ENCODE data around the gene SLC22A17. TPM values are rescaled to one million over a fixed set of nuclear protein-coding genes. Genes with fewer than 3 reads are reported as not detected.

Gene SLC22A17
- total and polyA plus RNA-seq, 2 of the 8 experiments (the other 6 are each of a cell fraction or from before 2014, with no cell fraction given), result 43.0 to 49.0 TPM

- 0% methylated on average over 20 of the region's 25 CpGs; no CpG with 5 or more reads in 1 of the 2 experiments for WGBS, 2 experiments (ENCODE audit: extremely low coverage in 1 of 2, insufficient coverage in 1 of 2, insufficient read length in 1 of 2, insufficient replicate concordance in 2 of 2, low coverage in 1 of 2, low lambda C conversion rate in 2 of 2, missing lambda C conversion rate in 1 of 2)
- peak overlapping the region; percentile 65; the same call in 1 of the 2 replicates for H3K27ac ChIP-seq (ENCODE audit: low read depth, low read length)
- no peak for DNase-seq (ENCODE audit: low read depth in 1 of 2, low spot score in 2 of 2)
- TF ChIP-seq CHD1 (IDR thresholded peaks at IDR 0.05; ENCODE audit: low read depth, low read length) (no peak), CTBP2 (IDR thresholded peaks at IDR 0.05; ENCODE audit: borderline replicate concordance, insufficient read depth, insufficient read length, low read length) (no peak), TAF1 (IDR thresholded peaks at IDR 0.05; ENCODE audit: low read depth, low read length) (peak; percentile 57; the same call in 1 of the 2 replicates), CHD2 (IDR thresholded peaks at IDR 0.05; ENCODE audit: low read length) (0 out of 2 replicates have a peak, but pooled peaks have one; percentile 26), E2F6 (IDR thresholded peaks at IDR 0.05) (peak; percentile 88), JUN (IDR thresholded peaks at IDR 0.05; ENCODE audit: low read depth, low read length) (no peak), KDM1A (IDR thresholded peaks at IDR 0.05; ENCODE audit: borderline replicate concordance, low read length) (no peak; the same call in 1 of the 2 replicates), TBP (IDR thresholded peaks at IDR 0.05; ENCODE audit: low read depth, low read length) (peak; percentile 60), YY1 (IDR thresholded peaks at IDR 0.05; ENCODE audit: low read depth, low read length) (no peak), CREB1 (IDR thresholded peaks at IDR 0.05) (no peak), TAF7 (optimal IDR thresholded peaks at IDR 0.05; ENCODE audit: borderline replicate concordance, low read depth, low read length) (no peak), SUZ12 (IDR thresholded peaks at IDR 0.05; ENCODE audit: low read length) (no peak), FOSL1 (IDR thresholded peaks at IDR 0.05; ENCODE audit: insufficient read depth, low read depth, low read length) (no peak)
Observed at GRCh38 chr14:23301969-23302289, 50.8 kb downstream of the SLC22A17 start.

More at GRCh38 chr14:23301969-23302289, 50.8 kb downstream of the SLC22A17 start:
- H3K9ac ChIP-seq (replicated peaks in 1 of 4; ENCODE audit: extremely low read depth in 1 of 4, low read depth in 3 of 4, low read length in 3 of 4), result peak overlapping the region in 2 of 4 experiments; percentile 51 to 66; a peak in 4 of 7 replicates
- H3K4me2 ChIP-seq (ENCODE audit: insufficient read depth in 1 of 2, low read depth in 2 of 2, low read length in 2 of 2), result peak overlapping the region; percentile 91 to 99
- peak overlapping the region; percentile 47; the same call in 1 of the 2 replicates for H2AFZ ChIP-seq (ENCODE audit: low read length)
- H3K79me2 ChIP-seq (ENCODE audit: control insufficient read depth in 1 of 2, insufficient read depth in 2 of 2, low read length in 2 of 2), result no peaks in the 10 kb centered on the region
- peak overlapping the region; percentile 78 for H3K18ac ChIP-seq (ENCODE audit: extremely low read depth, low read length)
- H4K91ac ChIP-seq (replicated peaks; ENCODE audit: insufficient read length, low read length), result peak overlapping the region; percentile 56
- H3K79me1 ChIP-seq (ENCODE audit: low read depth, low read length), result no peaks in the 10 kb centered on the region
- no peak overlapping the region for H3K23ac ChIP-seq (ENCODE audit: insufficient read length)
- peak overlapping the region; percentile 62; the same call in 1 of the 2 replicates for H4K8ac ChIP-seq (ENCODE audit: extremely low read depth, insufficient read depth, low read length)
- no peaks in the 10 kb centered on the region for H3K36me3 ChIP-seq (ENCODE audit: control insufficient read depth in 2 of 4, insufficient read depth in 4 of 4, low read length in 3 of 4)
- no peaks in the 10 kb centered on the region for H3K9me3 ChIP-seq (ENCODE audit: insufficient read depth in 2 of 2, low read depth in 1 of 2, low read length in 1 of 2)
- peaks cover 1 to 4% of the 10 kb centered on the region in 2 experiments for H4K20me1 ChIP-seq (replicated peaks in 1 of 2; ENCODE audit: control insufficient read depth in 1 of 2, insufficient read depth in 2 of 2, low read length in 2 of 2)
- peak overlapping the region; percentile 57 for H4K5ac ChIP-seq (ENCODE audit: insufficient read length, low read depth, low read length)
- H3K23me2 ChIP-seq (ENCODE audit: low read depth, low read length), result peaks cover 17% of the 10 kb centered on the region
- H2BK12ac ChIP-seq (ENCODE audit: low read depth, low read length), result no peak overlapping the region
- POLR2A ChIA-PET (ENCODE audit: partially characterized antibody), result interaction anchor here (0.8 to 4.7 kb wide), 14 partner anchors 8 to 295 kb away, joined by 3 to 35 read pairs (median 4); partner anchors contain the start of genes HOMEZ, PABPN1 and SLC22A17
- H3K14ac ChIP-seq (ENCODE audit: insufficient read length), result no peak overlapping the region
- H3K27me3 ChIP-seq (replicated peaks in 1 of 4; ENCODE audit: control insufficient read depth in 3 of 4, extremely low read depth in 1 of 4, insufficient read depth in 3 of 4, low read length in 3 of 4), result peaks cover 5 to 38% (median 29%) of the 10 kb centered on the region in 4 experiments
- no peak for FAIRE-seq
- CTCF ChIA-PET (ENCODE audit: partially characterized antibody), result interaction anchor here (0.9 to 2.4 kb wide), 9 partner anchors 22 to 258 kb away, joined by 3 to 9 read pairs (median 4); no protein-coding TSS in a partner anchor
- no peak overlapping the region for H2BK120ac ChIP-seq (replicated peaks; ENCODE audit: low read depth, low read length)
- peaks cover 0 to 7% (median 1%) of the 10 kb centered on the region in 4 experiments; a peak in 4 of 7 replicates for H3K4me1 ChIP-seq (replicated peaks in 1 of 4; ENCODE audit: control insufficient read depth in 3 of 4, insufficient read depth in 4 of 4, low read length in 3 of 4)
- no peak overlapping the region for H2AK5ac ChIP-seq (ENCODE audit: low read depth, low read length)
- H2BK20ac ChIP-seq (ENCODE audit: low read length), result no peak overlapping the region
- no peak overlapping the region for H3K4ac ChIP-seq (replicated peaks; ENCODE audit: insufficient read length, low read depth, low read length)
- H2BK15ac ChIP-seq (ENCODE audit: low read length), result no peak overlapping the region
- peak overlapping the region; percentile 56 to 93 (median 73) for H3K4me3 ChIP-seq (ENCODE audit: extremely low read depth in 1 of 4, insufficient read depth in 2 of 4, low read depth in 3 of 4, low read length in 4 of 4)
- peak overlapping the region; percentile 83; the same call in 1 of the 2 replicates for H2BK5ac ChIP-seq (ENCODE audit: low read depth, low read length)
- peak overlapping the region; percentile 64 for H3K56ac ChIP-seq (replicated peaks; ENCODE audit: insufficient read length, low read depth, low read length)

Data from H1 (cell line).